Fibroblast of skin of right quadriceps (primary cell): ENCODE results near the gene MLYCD.

Source experiments
- DNase-seq: peaks from one replicate; pipeline ENCODE4 v3.0.0-alpha.2; 2013

Gene MLYCD

DNA sequence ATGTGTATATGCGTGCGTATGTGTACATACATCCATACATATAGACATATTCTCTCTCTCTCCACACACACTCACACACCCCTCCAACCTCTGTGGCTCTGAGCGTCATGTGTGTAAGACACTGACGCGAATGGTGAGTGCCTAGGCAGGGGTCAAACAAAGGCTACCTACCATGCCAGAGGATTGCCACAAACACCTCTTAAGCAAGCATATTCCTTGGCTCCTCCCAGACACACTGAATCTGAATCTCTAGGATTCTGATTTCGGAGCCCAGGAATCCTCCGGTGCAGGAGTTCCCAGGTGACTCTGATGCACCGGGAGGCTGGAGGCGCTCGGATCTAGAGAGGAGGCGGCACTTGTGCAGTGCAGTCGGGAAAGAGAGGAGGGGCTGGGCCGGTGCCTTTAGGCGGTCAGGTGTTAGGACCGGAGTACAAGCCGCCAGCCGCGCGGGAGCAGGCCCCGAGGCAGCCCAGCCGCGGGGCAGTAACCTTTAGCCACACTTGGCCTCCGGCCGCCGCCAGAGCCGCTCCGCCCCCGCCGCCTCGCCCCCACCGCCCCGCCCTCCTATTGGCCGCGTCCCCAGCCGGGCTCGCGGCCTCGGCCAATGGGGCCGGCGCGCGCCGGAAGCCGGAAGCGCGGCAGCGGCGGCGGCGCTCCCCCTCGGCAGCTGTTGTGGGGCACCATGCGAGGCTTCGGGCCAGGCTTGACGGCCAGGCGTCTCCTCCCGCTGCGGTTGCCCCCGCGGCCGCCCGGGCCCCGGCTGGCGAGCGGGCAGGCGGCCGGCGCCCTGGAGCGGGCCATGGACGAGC, at the start of gene MLYCD:
Gene MLYCD, plus strand, starts transcription at position 653 of the 809 bp plus-strand sequence. Its CDS starts 30 bp downstream, at position 683.
- DNase-seq, result peak; percentile 71

GRCh38 chr16:83849421-83849820, 49.5 kb upstream of the MLYCD start:
- DNase-seq, result no peak

GRCh38 chr16:83850947-83851346, 48.0 kb upstream of the MLYCD start:
- no peak for DNase-seq

- DNase-seq, result no peak
Observed at GRCh38 chr16:83851473-83851872, 47.4 kb upstream of the MLYCD start.

DNA sequence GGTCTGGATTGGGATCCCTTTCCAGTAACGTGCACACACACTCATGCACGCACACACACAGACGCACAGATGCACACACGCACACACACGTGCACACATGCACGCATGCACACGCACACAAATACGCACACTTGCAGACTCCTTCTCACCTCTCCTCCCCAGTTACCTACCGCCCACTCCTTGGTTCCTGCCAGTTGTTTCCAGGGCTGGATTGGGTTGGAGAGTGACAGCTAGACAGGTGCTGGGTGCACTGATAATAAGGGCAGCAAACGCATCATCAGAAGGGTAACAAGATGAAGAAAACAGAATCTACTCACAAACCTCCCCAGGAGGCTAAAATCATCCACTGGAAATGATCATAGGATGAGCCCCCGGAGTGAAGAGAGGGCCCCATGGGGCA, 46.1 kb upstream of the MLYCD start:
- no peak for DNase-seq

- no peak for DNase-seq
Observed at GRCh38 chr16:83853834-83854233, 45.1 kb upstream of the MLYCD start.

DNA sequence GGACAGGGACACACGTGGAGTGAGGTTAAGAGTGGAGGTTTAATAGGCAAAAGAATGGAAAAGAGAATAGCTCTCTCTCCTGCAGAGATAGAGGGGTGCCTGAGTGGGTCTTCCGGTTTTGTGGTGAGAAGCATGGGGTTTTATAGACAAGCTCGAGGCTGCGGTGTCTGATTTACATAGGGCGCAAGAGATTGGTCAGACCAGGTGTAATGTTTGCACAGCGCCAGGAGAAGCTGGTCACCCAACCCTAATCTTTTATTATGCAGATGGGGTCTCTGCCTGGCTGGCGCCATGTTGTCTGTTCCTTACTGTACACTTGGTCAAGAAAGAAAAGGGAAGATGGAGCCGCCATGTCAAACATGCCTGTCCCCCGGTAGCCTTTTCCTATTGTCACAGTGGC, 44.5 kb upstream of the MLYCD start:
- no peak for DNase-seq

DNA sequence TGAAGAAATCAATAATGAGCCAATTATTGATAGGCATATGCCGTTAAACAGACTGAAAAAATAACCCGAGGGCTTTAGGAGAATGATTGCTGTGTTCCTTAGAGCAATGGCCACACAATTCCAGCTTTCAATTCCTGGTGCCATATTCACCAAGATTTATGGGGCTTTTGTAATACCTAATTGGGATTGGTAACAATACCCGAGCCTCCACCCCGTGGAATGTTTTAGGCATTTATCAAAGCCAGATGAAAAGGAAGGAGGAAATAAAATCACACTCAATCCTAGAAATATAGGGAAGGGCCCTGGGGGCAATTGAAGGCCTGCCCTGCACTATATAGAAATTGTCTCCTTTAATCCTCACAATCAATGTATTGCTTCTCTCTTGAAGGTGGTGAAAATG, 42.1 kb upstream of the MLYCD start:
- no peak for DNase-seq

GRCh38 chr16:83859265-83859664, 39.6 kb upstream of the MLYCD start:
- DNase-seq, result no peak

DNA sequence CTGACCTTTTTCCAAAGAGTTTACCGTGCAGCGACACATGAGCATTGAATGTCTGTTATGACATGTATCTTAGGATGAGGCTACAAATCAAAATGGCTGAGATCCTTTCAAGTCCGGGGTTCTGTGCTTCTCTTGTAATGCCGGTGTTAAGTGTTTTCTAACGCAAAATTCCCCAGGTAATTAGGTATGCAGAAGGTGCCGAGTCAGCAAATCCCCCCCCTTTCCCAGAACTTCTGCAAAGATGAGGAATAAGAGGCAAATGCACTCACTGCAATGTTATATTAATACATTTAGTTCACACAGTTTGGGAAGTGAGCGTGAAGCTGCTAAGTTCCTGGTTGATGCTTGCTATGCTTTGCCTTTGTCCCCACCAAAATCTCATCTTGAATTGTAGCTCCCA, 36.3 kb upstream of the MLYCD start:
- no peak for DNase-seq

GRCh38 chr16:83863682-83864081, 35.2 kb upstream of the MLYCD start:
- DNase-seq, result no peak

DNA sequence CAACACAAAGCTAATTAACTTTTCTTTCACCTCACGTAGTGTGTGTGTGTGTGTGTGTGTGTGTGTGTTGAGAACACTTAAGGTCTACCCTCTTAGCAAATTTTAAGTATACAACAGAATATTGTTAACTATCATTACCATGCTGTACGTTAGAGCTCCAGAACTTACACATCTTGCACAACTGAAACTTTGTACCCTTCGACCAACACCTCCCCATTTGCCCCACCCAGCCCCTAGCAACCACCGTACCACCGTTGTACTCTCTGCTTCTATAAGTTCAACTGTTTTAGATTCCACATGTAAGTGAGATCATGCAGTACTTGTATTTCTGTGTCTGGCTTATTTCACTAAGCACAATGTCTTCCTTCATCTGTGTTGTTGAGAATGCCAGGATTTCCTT, 28.1 kb upstream of the MLYCD start:
- DNase-seq, result no peak

GRCh38 chr16:83878838-83879237, 20.1 kb upstream of the MLYCD start:
- peak; percentile 61 for DNase-seq

- no peak for DNase-seq
Observed at GRCh38 chr16:83882163-83882885, 16.6 kb upstream of the MLYCD start.

- no peak for DNase-seq
Observed at GRCh38 chr16:83886199-83886971, 12.5 kb upstream of the MLYCD start.

GRCh38 chr16:83887080-83887479, 11.8 kb upstream of the MLYCD start:
- peak; percentile 13 for DNase-seq

DNA sequence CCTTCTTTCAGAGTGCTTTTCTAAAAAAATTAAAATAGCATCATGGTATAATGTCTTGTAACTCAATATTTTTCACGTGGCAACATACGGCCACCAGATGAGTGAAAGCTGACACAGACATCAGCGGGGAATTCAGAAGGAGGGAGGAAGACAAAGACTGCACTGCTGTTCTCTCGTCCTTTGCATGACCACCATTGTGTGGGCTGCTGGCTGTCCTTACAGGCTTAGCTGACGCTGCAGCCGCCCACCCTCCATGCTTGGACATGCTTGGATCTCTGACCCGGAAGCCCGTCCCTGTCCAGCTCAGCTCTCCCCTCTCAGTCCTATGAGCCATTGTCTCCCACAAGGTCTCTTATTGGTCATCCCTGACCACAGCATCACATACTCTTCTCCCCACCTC, 11.4 kb upstream of the MLYCD start:
- DNase-seq, result no peak

DNA sequence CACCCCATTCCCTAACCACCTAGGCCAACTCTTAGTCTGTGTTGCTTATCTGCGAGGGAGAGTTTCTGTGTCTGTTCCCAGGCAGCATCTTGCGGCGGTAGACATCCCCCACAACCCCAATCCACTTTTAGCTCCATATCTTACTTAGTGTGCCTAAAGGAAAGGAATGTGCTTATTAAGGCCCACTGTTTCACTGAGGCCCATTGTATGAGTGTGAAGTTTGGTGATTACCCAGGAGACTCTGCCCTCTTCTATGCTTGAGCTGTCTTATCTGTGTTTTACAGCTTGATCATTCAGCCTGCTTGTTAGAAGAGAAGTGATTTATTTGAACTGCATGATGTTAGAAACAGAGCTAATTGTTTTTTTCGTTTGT, 10.3 kb upstream of the MLYCD start:
- DNase-seq, result no peak

- DNase-seq, result no peak
Observed at GRCh38 chr16:83890359-83890758, 8.6 kb upstream of the MLYCD start.

DNA sequence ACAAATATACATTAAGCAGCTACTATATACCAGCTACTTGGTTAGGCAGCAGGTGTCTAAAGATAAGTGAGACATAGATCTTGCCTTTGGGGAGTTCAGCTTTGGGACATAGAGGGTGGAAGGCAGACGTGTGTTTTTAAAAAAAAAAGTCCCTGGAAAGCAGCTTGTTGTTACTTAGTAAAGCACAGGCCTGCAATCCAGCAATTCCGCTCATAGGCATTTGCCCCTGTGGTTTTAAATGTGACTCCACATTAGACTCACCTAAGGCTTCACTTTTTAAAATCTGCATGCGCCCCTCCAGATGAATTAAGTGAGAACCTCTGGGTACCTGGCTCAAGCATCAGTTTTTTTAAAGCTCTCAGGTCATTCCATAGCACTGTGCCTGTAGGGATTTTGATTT, 7.2 kb upstream of the MLYCD start:
- no peak for DNase-seq

- DNase-seq, result no peak
Observed at GRCh38 chr16:83895243-83895642, 3.7 kb upstream of the MLYCD start.

DNA sequence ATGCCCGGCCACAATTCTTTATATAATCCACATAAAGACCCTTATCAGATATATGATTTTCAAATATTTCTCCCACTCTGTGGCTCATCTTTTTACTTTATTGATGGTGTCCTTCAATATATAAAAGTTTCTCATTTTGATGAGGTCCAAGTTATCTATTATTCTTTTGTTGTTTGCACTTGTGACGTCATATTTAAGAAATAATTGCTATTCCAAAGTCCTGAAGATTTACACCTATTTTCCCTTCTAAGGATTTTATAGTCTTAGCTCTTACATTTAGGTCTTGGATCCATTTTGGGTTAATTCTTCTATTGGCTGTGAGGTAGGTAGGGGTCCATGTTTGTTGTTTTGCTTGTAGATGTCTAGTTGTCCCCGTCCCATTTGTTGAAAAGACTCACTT, 3.0 kb upstream of the MLYCD start:
- DNase-seq, result no peak

DNA sequence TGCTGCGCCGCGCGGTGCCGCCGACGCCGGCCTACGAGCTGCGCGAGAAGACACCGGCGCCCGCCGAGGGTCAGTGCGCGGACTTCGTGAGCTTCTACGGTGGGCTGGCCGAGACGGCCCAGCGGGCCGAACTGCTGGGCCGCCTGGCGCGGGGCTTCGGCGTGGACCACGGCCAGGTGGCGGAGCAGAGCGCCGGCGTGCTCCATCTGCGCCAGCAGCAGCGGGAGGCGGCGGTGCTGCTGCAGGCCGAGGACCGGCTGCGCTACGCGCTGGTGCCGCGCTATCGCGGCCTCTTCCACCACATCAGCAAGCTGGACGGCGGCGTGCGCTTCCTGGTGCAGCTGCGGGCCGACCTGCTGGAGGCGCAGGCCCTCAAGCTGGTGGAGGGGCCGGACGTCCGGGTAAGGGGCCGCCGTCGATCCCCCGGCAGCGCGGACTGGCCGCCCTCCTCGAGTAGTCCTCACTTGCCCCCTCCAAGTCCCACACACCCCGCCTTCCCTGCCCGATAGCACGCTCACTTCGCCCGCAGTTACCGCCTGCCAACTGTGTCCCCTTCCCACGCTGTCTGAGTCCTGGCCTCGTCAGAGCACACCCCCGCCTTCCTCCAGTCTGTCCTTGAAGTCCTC, 470 bp downstream of the MLYCD start:
- peak; percentile 35 for DNase-seq
